H7 (cell line): ENCODE measurements around the gene VTI1A. TPM values are rescaled to one million over a fixed set of nuclear protein-coding genes. Genes with fewer than 3 reads are reported as not detected.
"Not testable (repeated sequence)": the region's sequence is repeated elsewhere in the genome, so short reads cannot be mapped to it uniquely, and the experiment has no call there.

Experiments used
- DNase-seq: peaks from one replicate; pipeline ENCODE4 v3.0.0; 2012
- H3K27me3 ChIP-seq: 2 replicates; pipeline ENCODE4 v1.6.0; 2011; ENCODE audit warnings: mild to moderate bottlenecking, low read length; ENCODE audit not compliant: control insufficient read depth, insufficient read depth
- H3K36me3 ChIP-seq: replicated peaks from 2 replicates; pipeline ENCODE4 v1.5.1; 2011; ENCODE audit warnings: low read length; ENCODE audit not compliant: control insufficient read depth, insufficient read depth
- H3K4me3 ChIP-seq: 2 replicates; pipeline ENCODE4 v1.5.1; 2011; ENCODE audit warnings: low read depth, mild to moderate bottlenecking, control low read depth, low read length, moderate library complexity; ENCODE audit not compliant: insufficient read depth
- total RNA-seq: library from RNA; depleted of rRNA; stranded (reverse); fragments of >200 nt; shearing (Covaris generic); gene quantifications from 2 replicates; pipeline ENCODE4 v1.2.3, GENCODE V29; 2014

The VTI1A gene
- total RNA-seq, 1 experiment from 2014 or later, result 13.9 TPM

DNA sequence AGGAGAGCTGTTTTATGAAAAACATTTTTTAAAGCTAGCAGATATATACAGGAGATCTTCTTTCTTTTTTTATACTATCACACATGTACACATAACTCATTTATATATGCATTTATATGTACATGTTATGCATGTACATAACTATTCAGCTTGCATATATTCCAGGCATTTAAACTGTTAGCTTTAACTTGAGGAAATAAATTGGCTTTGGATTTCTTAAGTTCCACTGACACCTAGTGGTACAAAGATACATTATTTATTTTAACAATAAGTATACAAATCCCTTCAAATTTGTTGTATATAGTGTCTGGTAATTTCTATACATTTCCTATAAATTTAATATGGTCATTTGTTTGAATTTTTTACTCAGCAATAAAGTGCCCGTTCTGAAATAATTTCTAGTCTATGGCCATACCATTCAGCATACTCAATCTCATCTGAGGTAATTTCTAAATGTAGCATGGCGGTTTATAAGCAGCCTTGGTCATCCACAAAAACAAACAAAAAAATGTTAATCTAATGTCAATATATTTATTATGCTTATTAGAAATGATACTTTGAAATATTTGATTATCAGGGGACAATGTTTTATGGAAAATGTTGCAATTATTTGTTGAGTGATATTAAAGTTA is 11.9 kb upstream of the VTI1A start:
- no peak overlapping the region for H3K4me3 ChIP-seq
- peaks cover 16% of the 10 kb centered on the region for H3K36me3 ChIP-seq
- no peak for DNase-seq
- no peaks in the 10 kb centered on the region for H3K27me3 ChIP-seq

DNA sequence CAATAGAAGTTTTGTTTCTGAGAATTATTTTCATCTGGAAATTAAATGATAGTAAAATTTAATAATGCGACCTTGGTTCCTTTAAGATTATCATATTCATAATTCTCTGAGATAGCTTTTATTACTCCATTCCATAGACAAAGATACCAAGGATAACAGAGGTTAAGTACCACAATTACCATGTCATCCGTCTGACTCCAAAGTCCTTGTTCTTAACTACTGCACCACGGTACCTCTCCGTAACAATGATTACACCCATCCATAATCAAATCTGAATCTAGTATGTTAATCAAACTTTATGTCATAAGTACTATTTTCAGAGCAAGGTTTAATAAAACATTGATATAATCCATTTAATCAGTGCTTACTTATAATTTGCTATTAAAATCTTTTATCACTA is 8.7 kb upstream of the VTI1A start:
- DNase-seq, result no peak
- H3K4me3 ChIP-seq, result no peak overlapping the region
- H3K36me3 ChIP-seq, result peaks cover 10% of the 10 kb centered on the region

DNA sequence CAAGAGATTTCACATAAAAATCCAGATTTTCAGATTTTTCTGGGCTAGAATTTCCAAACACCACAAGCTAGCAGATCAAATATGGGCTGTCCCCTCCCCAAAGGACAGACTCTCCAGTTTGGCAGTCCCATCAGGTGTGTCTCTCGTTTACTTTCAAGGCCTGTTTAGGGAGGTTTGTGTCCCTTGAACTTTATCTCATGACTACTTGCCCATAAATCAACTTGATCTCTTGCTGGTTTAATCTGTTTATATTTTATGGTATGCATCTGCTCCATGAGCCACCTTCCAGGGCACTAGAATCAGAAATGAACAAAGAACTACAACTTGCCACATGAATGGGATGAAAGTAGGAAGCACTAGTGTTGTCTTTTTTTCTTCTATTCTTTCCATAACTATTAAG is 5.5 kb upstream of the VTI1A start:
- DNase-seq, result no peak
- Histone ChIP-seq H3K27me3 (no peaks in the 10 kb centered on the region), H3K36me3 (peaks cover 8% of the 10 kb centered on the region), H3K4me3 (no peak overlapping the region)

More for the DNA sequence above, 8.7 kb upstream of the VTI1A start:
- H3K27me3 ChIP-seq, result no peaks in the 10 kb centered on the region

DNA sequence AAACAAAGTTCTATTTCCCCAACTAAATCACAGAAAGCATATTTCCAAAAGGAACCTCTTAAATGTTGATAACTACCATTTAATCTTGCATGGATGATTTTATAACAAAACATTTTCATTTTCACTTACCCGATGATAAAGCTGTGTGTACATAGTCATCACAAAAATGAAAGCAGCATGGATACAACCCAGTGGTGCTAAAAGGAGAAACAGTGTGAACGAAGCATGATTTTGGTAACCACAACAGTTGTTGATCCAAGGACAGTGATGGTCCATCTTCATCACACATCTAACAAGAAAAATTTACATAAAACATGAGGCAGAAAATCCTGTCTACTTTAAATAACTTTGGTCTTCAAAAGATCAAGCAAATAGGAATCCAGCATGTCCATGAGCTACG is 5.0 kb upstream of the VTI1A start:
- no peak for DNase-seq
- no peak overlapping the region for H3K4me3 ChIP-seq
- H3K36me3 ChIP-seq, result peaks cover 8% of the 10 kb centered on the region
- H3K27me3 ChIP-seq, result no peaks in the 10 kb centered on the region

- Histone ChIP-seq H3K4me3 (peak overlapping the region; percentile 78), H3K27me3 (no peaks in the 10 kb centered on the region), H3K36me3 (peaks cover 2% of the 10 kb centered on the region; the same call in 1 of the 2 replicates)
- no peak for DNase-seq
Observed at GRCh38 chr10:112446055-112446854, 760 bp upstream of the VTI1A start.

DNA sequence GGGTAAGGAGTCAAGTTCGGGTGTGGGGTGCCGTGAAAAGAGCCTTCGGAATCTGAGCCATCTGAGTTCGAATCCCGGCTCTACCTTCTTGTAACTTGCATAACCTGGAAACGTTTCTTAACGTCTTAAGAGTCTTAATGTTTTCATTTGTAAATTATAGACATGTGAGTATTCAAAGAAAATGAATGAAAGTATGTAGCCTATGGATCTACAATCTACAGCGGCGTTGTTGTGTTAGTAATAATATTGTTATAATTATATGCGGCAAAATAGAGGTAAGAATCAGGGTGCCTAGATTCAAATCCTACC is 559 bp downstream of the VTI1A start:
- Histone ChIP-seq H3K4me3 (peak overlapping the region; percentile 78), H3K27me3 (no peaks in the 10 kb centered on the region), H3K36me3 (no peaks in the 10 kb centered on the region; the same call in 1 of the 2 replicates)
- no peak for DNase-seq

- Histone ChIP-seq H3K36me3 (no peaks in the 10 kb centered on the region; the same call in 1 of the 2 replicates), H3K27me3 (no peaks in the 10 kb centered on the region), H3K4me3 (no peak overlapping the region)
- DNase-seq, result no peak
Observed at GRCh38 chr10:112448888-112449287, 1.9 kb downstream of the VTI1A start.

GRCh38 chr10:112454910-112455779 is 8.1 kb downstream of the VTI1A start:
- H3K4me3 ChIP-seq, result no peak overlapping the region
- no peaks in the 10 kb centered on the region for H3K27me3 ChIP-seq
- no peaks in the 10 kb centered on the region for H3K36me3 ChIP-seq
- DNase-seq, result no peak

DNA sequence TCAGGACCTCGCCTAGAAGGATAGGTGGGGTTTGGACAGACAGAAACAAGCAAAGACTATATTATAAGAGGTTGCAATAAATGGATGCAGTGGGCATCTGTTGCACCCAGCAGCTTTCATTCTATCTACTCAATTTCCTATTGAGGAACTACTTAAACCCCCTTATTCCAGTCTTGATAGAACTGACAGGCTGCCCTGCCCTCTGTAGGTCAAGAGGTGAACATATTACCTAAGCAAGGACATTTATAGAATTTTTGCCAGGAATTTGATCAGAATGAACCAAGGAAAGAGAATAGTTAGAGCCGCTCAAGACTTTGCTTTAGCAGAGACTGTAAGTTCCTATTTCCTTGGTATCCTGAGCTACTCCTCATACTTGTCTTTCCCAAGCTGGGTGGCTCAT is 9.5 kb downstream of the VTI1A start:
- DNase-seq, result peak; percentile 36
- no peaks in the 10 kb centered on the region for H3K27me3 ChIP-seq
- H3K36me3 ChIP-seq, result no peaks in the 10 kb centered on the region
- H3K4me3 ChIP-seq, result no peak overlapping the region

- no peak for DNase-seq
Observed at GRCh38 chr10:112460366-112460765, 13.4 kb downstream of the VTI1A start.

DNA sequence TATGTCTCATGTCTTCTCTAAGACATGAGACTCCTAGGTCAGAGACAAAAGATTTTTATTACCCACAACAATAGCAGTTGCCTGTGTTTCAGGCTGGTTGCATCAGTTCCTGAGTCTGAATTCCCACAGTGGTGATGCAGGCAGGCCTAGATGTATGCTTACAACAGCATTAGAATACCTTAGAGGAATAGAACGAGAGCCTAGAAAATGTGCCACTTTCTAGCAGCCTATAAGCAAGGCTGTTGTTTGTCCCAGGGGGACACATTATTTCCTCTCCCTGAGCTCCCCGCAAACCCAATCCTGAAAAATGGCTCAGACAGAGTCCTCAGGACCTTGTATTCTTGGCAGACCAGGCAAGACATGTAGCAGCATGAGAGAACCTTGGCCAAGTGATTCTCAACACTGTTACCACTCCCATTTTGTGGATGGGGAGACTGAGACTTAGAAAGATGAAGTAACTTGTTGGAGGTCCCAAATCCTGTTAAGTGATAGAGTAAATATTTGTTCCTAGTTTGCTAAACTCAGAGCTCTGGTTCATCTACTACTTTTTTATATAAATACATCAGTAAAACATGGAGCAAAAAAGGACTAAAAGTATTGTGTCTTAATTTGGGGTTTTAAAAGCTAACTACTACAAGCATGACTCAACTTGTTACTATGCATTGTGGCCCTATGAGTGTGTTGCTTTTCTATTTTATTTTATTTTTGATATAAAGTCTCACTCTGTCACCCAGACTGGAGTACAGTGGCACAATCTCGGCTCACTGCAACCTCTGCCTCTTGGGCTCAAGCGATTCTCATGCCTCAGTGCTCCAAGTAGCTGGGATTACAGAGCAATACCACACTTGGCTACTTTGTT is 14.2 kb downstream of the VTI1A start:
- no peak for DNase-seq
- no peaks in the 10 kb centered on the region for H3K27me3 ChIP-seq
- H3K4me3 ChIP-seq, result no peak overlapping the region
- peaks cover 4% of the 10 kb centered on the region for H3K36me3 ChIP-seq

More at GRCh38 chr10:112460366-112460765, 13.4 kb downstream of the VTI1A start:
- Histone ChIP-seq H3K36me3 (peaks cover 4% of the 10 kb centered on the region), H3K4me3 (no peak overlapping the region), H3K27me3 (no peaks in the 10 kb centered on the region)

DNA sequence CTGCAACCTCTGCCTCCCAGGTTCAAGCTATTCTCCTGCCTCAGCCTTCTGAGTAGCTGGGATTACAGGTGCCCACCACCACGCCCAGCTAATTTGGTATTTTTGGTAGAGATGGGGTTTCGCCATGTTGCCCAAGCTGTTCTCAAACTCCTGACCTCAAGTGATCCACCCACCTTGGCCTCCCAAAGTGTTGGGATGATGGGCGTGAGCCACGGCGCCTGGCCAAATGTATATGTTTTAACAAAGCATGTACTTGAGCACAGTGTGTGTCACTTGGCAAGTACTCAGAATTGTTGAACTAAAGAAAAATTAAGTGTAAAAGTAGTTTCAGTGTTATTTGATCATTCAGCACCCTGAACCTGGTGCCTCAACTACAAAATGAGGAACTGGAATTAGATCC is 17.1 kb downstream of the VTI1A start:
- not testable (repeated sequence) for H3K27me3 ChIP-seq, H3K36me3 ChIP-seq, DNase-seq, H3K4me3 ChIP-seq

DNA sequence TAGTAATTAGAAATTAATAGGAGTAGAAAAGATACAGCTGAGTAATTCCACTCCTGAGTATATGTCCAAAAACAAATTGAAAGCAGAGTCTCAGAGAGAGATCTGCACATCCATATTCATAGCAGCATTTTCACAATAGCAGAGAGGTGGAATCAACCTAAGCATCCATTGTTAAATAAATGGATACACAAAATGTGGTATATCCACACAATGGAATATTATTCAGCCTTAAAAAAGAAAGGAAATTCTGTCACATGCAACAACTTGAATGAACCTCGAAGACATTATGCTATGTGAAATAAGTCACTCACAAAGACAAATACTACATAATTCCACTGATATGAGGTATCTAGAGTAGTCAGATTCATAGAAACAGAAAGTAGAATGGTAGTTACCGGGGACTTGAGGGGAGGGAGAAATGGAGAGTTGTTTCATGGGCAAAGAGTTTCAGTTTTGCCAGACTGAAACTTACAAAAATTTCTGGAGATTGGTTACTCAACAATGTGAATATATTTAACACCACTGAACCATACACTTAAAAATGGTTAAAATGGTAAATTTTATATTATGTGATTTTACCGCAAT is 18.4 kb downstream of the VTI1A start:
- Histone ChIP-seq H3K36me3 (peaks cover 4% of the 10 kb centered on the region), H3K4me3 (no peak overlapping the region), H3K27me3 (no peaks in the 10 kb centered on the region)
- no peak for DNase-seq

DNA sequence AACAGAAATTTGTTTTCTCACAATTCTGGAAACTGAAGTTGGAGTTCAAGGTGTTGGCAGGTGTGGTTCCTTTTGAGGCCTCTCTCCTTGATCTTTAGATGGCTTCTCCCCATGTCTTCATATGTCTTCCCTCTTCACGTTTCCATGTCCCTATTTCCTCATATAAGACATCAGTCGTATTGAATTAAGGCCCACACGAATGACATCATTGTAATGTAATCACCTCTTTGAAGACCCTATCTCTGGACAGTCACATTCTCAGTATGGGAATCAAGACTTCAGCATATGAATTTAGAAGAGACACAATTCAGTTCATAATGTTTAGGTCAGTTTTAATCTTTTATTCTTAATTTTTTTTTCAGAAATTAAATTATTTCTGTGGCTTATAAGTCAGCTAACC is 19.8 kb downstream of the VTI1A start:
- DNase-seq, result no peak

More for the DNA sequence above, 19.8 kb downstream of the VTI1A start:
- no peaks in the 10 kb centered on the region for H3K27me3 ChIP-seq
- H3K36me3 ChIP-seq, result peaks cover 4% of the 10 kb centered on the region
- no peak overlapping the region for H3K4me3 ChIP-seq
